SJSA1 (cell line): ENCODE results near the gene TNFAIP6. TPM values are rescaled to one million over a fixed set of nuclear protein-coding genes. Genes with fewer than 3 reads are reported as not detected.
"Not testable (repeated sequence)": the region's sequence is repeated elsewhere in the genome, so short reads cannot be mapped to it uniquely, and the experiment has no call there.

Experiments used
- DNase-seq, 2 experiments: peaks; one replicate each; pipeline ENCODE4 v3.0.0-alpha.2; 2015 to 2020; ENCODE audit warnings: low spot score in 2 of 2, low read depth in 1 of 2
- H3K27ac ChIP-seq: fragments of 250-450 bp; sonication (Bioruptor Pico); 2 replicates; pipeline ENCODE4 v1.5.1; 2020; ENCODE audit warnings: mild to moderate bottlenecking, moderate library complexity
- H3K27me3 ChIP-seq: fragments of 250-450 bp; sonication (Bioruptor Pico); replicated peaks from 2 replicates; pipeline ENCODE4 v1.5.1; 2020; ENCODE audit warnings: mild to moderate bottlenecking, moderate library complexity
- H3K36me3 ChIP-seq: fragments of 250-450 bp; sonication (Bioruptor Pico); 2 replicates; pipeline ENCODE4 v1.5.1; 2020; ENCODE audit warnings: mild to moderate bottlenecking
- H3K4me1 ChIP-seq: fragments of 250-450 bp; sonication (Bioruptor Pico); replicated peaks from 2 replicates; pipeline ENCODE4 v1.6.1; 2021; ENCODE audit warnings: mild to moderate bottlenecking
- H3K4me3 ChIP-seq: fragments of 250-450 bp; sonication (Bioruptor Pico); 2 replicates; pipeline ENCODE4 v1.5.1; 2020; ENCODE audit warnings: mild to moderate bottlenecking
- H3K9me3 ChIP-seq: fragments of 250-450 bp; sonication (Bioruptor Pico); replicated peaks from 2 replicates; pipeline ENCODE4 v1.5.1; 2020; ENCODE audit warnings: mild to moderate bottlenecking
- total RNA-seq: library from RNA; depleted of rRNA; stranded (reverse); fragments of >200 nt; shearing (Covaris generic); gene quantifications from 2 replicates; pipeline ENCODE4 v1.2.3, GENCODE V29; 2014; rRNA removed

TNFAIP6 gene
- total RNA-seq, 1 experiment from 2014 or later, result 1.3 TPM

DNA sequence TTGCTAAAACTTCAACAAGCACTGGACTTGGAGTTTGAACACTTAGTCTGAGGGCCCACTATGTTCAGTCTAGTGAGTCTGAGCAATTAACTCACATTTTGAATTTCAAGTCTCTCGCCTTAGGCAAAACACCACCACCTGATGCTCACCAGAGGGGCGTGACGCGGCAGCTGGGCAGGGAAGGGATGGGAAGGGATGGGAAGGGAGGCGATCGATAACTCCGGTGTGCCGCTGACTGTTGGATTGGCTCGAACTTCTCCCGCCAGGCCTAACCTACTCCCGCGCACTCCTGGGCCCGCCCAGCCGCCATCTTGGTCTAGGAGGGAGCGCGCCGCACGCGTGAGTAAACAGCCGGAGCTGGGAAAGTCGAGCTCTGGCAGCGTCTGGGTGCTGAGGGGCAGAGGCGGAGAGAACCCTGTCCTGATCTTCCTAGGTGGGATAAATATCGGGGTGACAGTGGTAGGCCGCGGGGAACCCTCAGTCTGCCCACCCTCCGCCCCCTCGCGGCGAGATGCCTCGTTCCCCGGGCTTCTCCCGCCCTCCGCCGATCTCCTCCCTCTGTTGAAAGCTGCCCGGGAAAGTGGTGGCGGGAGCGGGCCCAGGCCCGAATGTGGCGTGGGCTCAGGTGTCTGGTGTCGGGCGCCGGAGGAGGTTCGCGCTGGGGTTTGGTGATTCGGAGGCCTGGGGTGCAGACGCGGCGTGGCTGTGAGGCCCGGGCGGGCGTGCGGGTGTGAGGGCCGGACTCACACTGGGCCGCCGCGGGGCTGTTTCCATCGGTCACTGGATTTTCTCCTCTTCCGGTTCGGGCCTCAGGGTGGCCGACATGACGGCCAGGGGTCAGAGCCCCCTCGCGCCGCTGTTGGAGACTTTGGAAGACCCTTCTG, 52.5 kb downstream of the TNFAIP6 start, which contains the start of gene RIF1:
Gene RIF1, plus strand, starts transcription at position 302 of the 884 bp plus-strand sequence. Its CDS starts 522 bp downstream, at position 824.
- DNase-seq, result peak; percentile 94 to 95
- Histone ChIP-seq H3K27me3 (no peaks in the 10 kb centered on the region), H3K36me3 (peaks cover 44% of the 10 kb centered on the region), H3K9me3 (no peaks in the 10 kb centered on the region; the same call in 1 of the 2 replicates), H3K4me1 (peaks cover 3% of the 10 kb centered on the region; the same call in 1 of the 2 replicates), H3K27ac (peak within 1 kb of the TSS; percentile 91), H3K4me3 (peak within 1 kb of the TSS; percentile 78)

DNA sequence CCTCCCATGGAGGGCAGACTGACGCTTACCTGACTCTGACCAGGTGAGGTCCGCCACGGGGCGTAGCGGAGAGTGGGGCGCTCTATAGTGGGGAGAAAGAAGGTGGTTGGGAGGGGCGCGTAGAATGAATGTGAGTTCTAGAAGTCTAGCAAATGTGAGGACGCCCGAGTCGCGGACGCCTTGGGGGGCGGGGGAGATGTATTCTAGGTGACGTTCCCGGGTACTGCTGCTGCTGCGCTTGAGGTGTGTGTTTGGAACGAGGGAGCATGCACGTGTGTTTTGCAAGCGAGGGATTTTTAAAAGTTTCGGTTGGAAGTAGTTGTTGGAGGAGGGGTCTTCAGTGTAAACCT, 53.1 kb downstream of the TNFAIP6 start:
- peaks cover 3% of the 10 kb centered on the region; the same call in 1 of the 2 replicates for H3K4me1 ChIP-seq
- peak in 1 of 2 experiments; percentile 50 for DNase-seq
- H3K9me3 ChIP-seq, result no peaks in the 10 kb centered on the region; the same call in 1 of the 2 replicates

DNA sequence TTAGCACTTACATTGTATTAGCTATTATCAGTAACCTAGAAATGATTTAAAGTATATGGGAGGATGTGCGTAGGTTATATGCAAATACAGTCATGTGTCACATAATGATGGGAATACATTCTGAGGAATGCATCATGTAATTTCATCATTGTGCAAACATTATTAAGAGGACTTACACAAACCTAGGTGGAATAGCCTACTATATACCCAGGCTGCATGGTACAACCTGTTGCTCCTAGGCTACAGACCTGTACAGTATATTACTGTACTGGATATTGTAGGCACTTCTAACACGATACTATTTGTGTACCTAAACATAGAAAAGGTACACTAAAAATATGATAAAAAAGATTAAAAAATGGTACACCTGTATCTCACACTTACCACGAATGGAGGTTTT, 60.3 kb downstream of the TNFAIP6 start:
- Histone ChIP-seq H3K27me3 (no peaks in the 10 kb centered on the region), H3K4me1 (no peaks in the 10 kb centered on the region), H3K27ac (no peak overlapping the region), H3K9me3 (no peaks in the 10 kb centered on the region), H3K36me3 (peaks cover 92% of the 10 kb centered on the region), H3K4me3 (no peak overlapping the region)
- DNase-seq, result no peak

More for the DNA sequence above, 53.1 kb downstream of the TNFAIP6 start:
- Histone ChIP-seq H3K27me3 (no peaks in the 10 kb centered on the region), H3K27ac (peak overlapping the region; percentile 91), H3K4me3 (peak overlapping the region; percentile 78), H3K36me3 (peaks cover 48% of the 10 kb centered on the region)

DNA sequence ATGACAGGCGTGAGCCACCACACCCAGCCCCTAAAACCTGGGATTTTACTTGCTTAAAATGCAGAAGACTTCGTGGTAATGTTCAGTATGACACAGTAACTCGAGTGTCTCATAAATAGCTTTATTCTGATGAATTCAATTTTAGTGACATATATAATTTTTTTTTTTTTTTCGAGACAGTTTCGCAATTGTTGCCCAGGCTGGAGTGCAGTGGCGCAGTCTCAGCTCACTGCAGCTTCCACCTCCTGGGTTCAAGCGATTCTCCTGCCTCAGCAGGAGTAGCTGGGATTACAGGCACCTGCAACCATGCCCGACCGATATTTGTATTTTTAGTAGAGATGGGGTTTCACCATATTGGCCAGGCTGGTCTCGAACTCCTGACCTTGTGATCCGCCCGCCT, 64.3 kb downstream of the TNFAIP6 start:
- H3K9me3 ChIP-seq, H3K4me1 ChIP-seq, H3K27me3 ChIP-seq, H3K4me3 ChIP-seq, H3K27ac ChIP-seq, DNase-seq: not testable (repeated sequence)
- peaks cover 87% of the 10 kb centered on the region for H3K36me3 ChIP-seq

DNA sequence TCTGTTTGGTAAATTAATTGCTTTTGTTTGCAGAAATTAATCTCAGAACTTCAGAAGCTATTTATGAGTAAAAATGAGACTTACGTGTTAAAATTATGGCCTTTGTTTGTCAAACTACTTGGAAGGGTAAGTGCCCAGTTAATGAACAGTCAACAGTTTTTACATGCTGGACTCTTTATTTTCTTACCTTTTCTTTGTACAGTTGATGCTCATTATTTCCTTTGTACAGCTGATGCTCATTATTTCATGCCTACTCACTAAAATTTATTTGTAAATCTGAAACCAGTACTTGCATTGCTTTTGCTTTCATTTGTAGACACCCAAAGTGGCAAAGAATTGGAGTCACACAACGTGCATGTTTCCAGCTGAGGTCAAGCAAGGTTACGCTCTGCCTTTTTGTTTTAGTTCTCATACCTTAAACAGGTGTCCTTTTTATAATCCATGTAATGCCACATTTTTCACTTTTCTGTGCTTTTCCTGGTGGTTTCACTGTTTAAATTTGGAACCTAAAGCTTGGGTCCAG, 65.6 kb downstream of the TNFAIP6 start:
- no peak for DNase-seq
- no peak overlapping the region for H3K27ac ChIP-seq
- H3K4me1 ChIP-seq, result no peaks in the 10 kb centered on the region
- no peaks in the 10 kb centered on the region for H3K9me3 ChIP-seq
- H3K4me3 ChIP-seq, result no peak overlapping the region
- no peaks in the 10 kb centered on the region for H3K27me3 ChIP-seq
- peaks cover 85% of the 10 kb centered on the region for H3K36me3 ChIP-seq

DNA sequence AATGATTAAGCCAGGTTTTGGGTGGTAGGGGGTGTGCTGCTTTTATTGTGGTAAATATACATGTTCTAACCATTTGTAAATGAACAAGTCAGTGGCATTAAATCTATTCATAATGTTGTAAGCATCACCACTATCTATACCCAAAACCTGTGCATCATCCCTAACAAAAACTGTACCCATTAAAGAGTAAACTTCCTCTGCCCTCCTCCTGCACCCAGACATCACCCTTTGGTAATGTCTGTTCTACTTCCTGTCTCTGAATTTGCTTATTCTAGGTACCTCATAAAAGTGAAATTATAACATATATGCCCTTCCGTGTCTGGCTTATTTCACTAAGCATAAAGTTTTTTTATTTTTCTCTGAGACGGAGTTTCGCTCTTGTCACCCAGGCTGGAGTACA, 66.4 kb downstream of the TNFAIP6 start:
- Histone ChIP-seq H3K27ac (no peak overlapping the region), H3K27me3 (no peaks in the 10 kb centered on the region), H3K36me3 (peaks cover 85% of the 10 kb centered on the region), H3K4me3 (no peak overlapping the region), H3K4me1 (no peaks in the 10 kb centered on the region), H3K9me3 (no peaks in the 10 kb centered on the region)
- no peak for DNase-seq

Other genes starting within 250 kb of the TNFAIP6 start
- gene RBM43, start 95.7 kb upstream of the TNFAIP6 start, total RNA-seq, result 1.7 and 3.7 TPM in 2 replicates
- 15.3 and 25.8 TPM in 2 replicates for gene NMI, start 67.9 kb upstream of the TNFAIP6 start, total RNA-seq
- gene RIF1, start 52.3 kb downstream of the TNFAIP6 start, total RNA-seq, result 48.1 and 52.4 TPM in 2 replicates